Prostate gland (tissue), 2 donors: ENCODE results near the gene TBC1D22A.

ENCODE experiments used
- CTCF ChIP-seq, 4 experiments: fragments of 200-600 bp in 2 of 4; fragments of 450-650 bp in 2 of 4; sonication (generic) in 2 of 4; IDR thresholded peaks; 1 replicate in 3 of 4; 2 replicates in 1 of 4; pipeline ENCODE4 v1.5.1; 2016 to 2019; ENCODE audit warnings: antibody characterized with exemption in 4 of 4, mild to moderate bottlenecking in 2 of 4, moderate library complexity in 2 of 4
- POLR2AphosphoS5 ChIP-seq: sonication (generic); formaldehyde crosslinking; IDR thresholded peaks from one replicate; pipeline ENCODE4 v1.6.1; 2017; ENCODE audit warnings: antibody characterized with exemption

GRCh38 chr22:47086596-47087248 lies 324.3 kb downstream of the TBC1D22A start:
- TF ChIP-seq CTCF (IDR thresholded peaks at IDR 0.05) (no peak), POLR2AphosphoS5 (no peak)
